ENCODE data around the gene ERMARD. TPM values are rescaled to one million over a fixed set of nuclear protein-coding genes. Genes with fewer than 3 reads are reported as not detected.

Gene ERMARD
- total RNA-seq, 1 experiment from 2014 or later, result 13.6 TPM

DNA sequence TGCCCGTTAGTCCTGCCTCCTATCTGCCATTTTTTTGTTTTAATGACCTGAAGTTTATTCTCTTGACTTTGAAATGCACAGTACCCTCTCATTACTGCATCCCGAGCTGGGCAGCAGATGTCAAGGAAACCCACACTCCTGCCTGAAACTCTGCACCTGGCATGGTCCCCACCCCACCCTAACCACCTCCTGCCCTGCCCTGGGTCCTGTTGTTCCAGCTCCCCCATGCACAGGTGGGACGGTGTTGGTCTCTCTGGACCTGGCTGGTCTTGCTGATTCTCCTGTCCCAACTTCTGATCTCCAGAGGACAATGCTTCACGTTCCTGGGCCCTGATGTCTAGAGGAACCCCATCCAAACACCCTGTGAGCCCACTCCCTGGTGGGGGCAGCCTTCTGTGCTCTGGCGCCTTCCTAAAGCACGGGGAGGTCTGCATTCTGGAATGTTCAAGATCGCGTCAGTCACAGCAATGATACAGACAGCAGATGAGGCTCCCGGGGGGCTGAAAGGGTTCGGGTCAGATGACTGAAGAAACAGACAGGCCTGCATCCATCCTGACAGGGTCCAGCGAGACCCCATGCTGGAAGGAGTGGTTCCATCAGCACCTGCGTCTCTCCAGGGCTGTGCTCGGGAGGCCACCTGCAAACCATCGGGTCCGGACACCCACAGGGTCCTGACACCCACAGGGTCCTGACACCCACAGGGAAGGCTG lies 73.6 kb downstream of the ERMARD start:
- H2AFZ ChIP-seq (ENCODE audit: low read length), result no peak overlapping the region
- H3K27me3 Mint-ChIP-seq (ENCODE audit: low read depth), result peaks cover 25% of the 10 kb centered on the region
- H4K5ac ChIP-seq (ENCODE audit: insufficient read length, low read depth, low read length), result no peak overlapping the region
- no peak overlapping the region for H4K8ac ChIP-seq (replicated peaks; ENCODE audit: insufficient read length, low read depth, low read length)
- no CpG with 5 or more reads among the region's 15 CpGs for WGBS (ENCODE audit: extremely low coverage, insufficient read length, low lambda C conversion rate)
- peak; percentile 18 for DNase-seq
- no peaks in the 10 kb centered on the region for H3K9me3 ChIP-seq (ENCODE audit: control insufficient read depth, low read depth, low read length)
- H3K9me3 Mint-ChIP-seq, result peaks cover 30 to 31% of the 10 kb centered on the region in 2 experiments
- no peak overlapping the region for H3K4me2 ChIP-seq (ENCODE audit: insufficient read depth, insufficient read length, low read length)
- H2AK5ac ChIP-seq (ENCODE audit: insufficient read length, low read length), result no peak overlapping the region
- H3K4ac ChIP-seq (ENCODE audit: low read depth, low read length), result no peak overlapping the region
- H3K14ac ChIP-seq (ENCODE audit: insufficient read depth, low read length), result no peak overlapping the region
- H2BK15ac ChIP-seq (ENCODE audit: low read depth, low read length), result no peak overlapping the region
- H3K27me3 ChIP-seq (ENCODE audit: insufficient read depth, low read length), result no peaks in the 10 kb centered on the region
- H3K4me1 Mint-ChIP-seq, result peaks cover 59 to 75% of the 10 kb centered on the region in 2 experiments
- no peak overlapping the region for H2BK120ac ChIP-seq (ENCODE audit: low read depth, low read length, poor library complexity, severe bottlenecking)
- H2BK12ac ChIP-seq (ENCODE audit: insufficient read length, low read depth, low read length), result no peak overlapping the region
- H3K9ac ChIP-seq (ENCODE audit: extremely low read depth, insufficient read length, low read length), result no peak overlapping the region
- H4K20me1 ChIP-seq (ENCODE audit: control insufficient read depth, insufficient read depth, insufficient read length), result no peaks in the 10 kb centered on the region
- H3K27ac Mint-ChIP-seq, result no peak overlapping the region
- no peak overlapping the region for H4K91ac ChIP-seq (ENCODE audit: insufficient read length, low read depth, low read length)
- H3K79me2 ChIP-seq (ENCODE audit: insufficient read depth, low read length), result no peaks in the 10 kb centered on the region
- peaks cover 5% of the 10 kb centered on the region; the same call in 1 of the 2 replicates for H3K4me1 ChIP-seq (ENCODE audit: insufficient read depth, low read length)
- TF ChIP-seq, protein P1, sequence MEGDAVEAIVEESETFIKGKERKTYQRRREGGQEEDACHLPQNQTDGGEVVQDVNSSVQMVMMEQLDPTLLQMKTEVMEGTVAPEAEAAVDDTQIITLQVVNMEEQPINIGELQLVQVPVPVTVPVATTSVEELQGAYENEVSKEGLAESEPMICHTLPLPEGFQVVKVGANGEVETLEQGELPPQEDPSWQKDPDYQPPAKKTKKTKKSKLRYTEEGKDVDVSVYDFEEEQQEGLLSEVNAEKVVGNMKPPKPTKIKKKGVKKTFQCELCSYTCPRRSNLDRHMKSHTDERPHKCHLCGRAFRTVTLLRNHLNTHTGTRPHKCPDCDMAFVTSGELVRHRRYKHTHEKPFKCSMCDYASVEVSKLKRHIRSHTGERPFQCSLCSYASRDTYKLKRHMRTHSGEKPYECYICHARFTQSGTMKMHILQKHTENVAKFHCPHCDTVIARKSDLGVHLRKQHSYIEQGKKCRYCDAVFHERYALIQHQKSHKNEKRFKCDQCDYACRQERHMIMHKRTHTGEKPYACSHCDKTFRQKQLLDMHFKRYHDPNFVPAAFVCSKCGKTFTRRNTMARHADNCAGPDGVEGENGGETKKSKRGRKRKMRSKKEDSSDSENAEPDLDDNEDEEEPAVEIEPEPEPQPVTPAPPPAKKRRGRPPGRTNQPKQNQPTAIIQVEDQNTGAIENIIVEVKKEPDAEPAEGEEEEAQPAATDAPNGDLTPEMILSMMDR (conservative IDR thresholded peaks at IDR 0.05), result no peak
- no peak overlapping the region for H3T11ph ChIP-seq (ENCODE audit: low read length)
- H3K23ac ChIP-seq (ENCODE audit: insufficient read length, low read depth, low read length), result no peak overlapping the region
- no peak overlapping the region for H2BK20ac ChIP-seq (ENCODE audit: low read depth, low read length, poor library complexity, severe bottlenecking)
- no peak overlapping the region for H3K18ac ChIP-seq (ENCODE audit: insufficient read length, low read depth, low read length)
- no peak overlapping the region for H3K27ac ChIP-seq (ENCODE audit: insufficient read length, low read depth, low read length)
- no peaks in the 10 kb centered on the region for H3K79me1 ChIP-seq (ENCODE audit: insufficient read depth, low read depth, low read length, poor library complexity, severe bottlenecking)
- H2BK5ac ChIP-seq (ENCODE audit: insufficient read length, low read length), result no peak overlapping the region
- H3K4me3 Mint-ChIP-seq, result no peak overlapping the region
- no peak overlapping the region for H3K56ac ChIP-seq (ENCODE audit: insufficient read length, low read depth, low read length)
- H3K23me2 ChIP-seq (ENCODE audit: insufficient read length, low read depth, low read length, poor library complexity, severe bottlenecking), result no peaks in the 10 kb centered on the region
- H3K36me3 Mint-ChIP-seq (ENCODE audit: insufficient read depth in 1 of 3, low read depth in 3 of 3), result peaks cover 4 to 33% (median 20%) of the 10 kb centered on the region in 3 experiments; a peak in 6 of 7 replicates
